HepG2 (cell line): ENCODE results near the gene PPP1R9B. TPM values are rescaled to one million over a fixed set of nuclear protein-coding genes. Genes with fewer than 3 reads are reported as not detected.

Experiments
- EP300 ChIP-seq, 3 experiments: sonication (generic) in 1 of 3; formaldehyde crosslinking in 1 of 3; IDR thresholded peaks; 2 replicates each; pipeline versions ENCODE4 v1.5.1 to v1.6.1; 2011 to 2020; ENCODE audit warnings: low read depth in 2 of 3, low read length in 2 of 3, borderline replicate concordance in 1 of 3, improper control_type of control experiment in 1 of 3, mild to moderate bottlenecking in 1 of 3, missing genetic modification reagents in 1 of 3, moderate library complexity in 1 of 3
- FOSL1 ChIP-seq: sonication (generic); formaldehyde crosslinking; IDR thresholded peaks from 2 replicates; pipeline ENCODE4 v1.9.0; 2021; ENCODE audit warnings: missing genetic modification reagents, borderline replicate concordance
- HDAC2 ChIP-seq: sonication (generic); formaldehyde crosslinking; IDR thresholded peaks from 2 replicates; pipeline ENCODE4 v1.4.0; 2020; ENCODE audit warnings: missing genetic modification reagents
- HNF4A ChIP-seq: sonication (generic); formaldehyde crosslinking; IDR thresholded peaks from 2 replicates; pipeline ENCODE4 v1.4.0; 2020; ENCODE audit warnings: missing genetic modification reagents
- JARID2 ChIP-seq: sonication (generic); formaldehyde crosslinking; IDR thresholded peaks from 2 replicates; pipeline ENCODE4 v1.8.1; 2023; ENCODE audit warnings: missing genetic modification reagents, inconsistent platforms; ENCODE audit not compliant: insufficient replicate concordance
- JUN ChIP-seq: sonication (generic); formaldehyde crosslinking; IDR thresholded peaks from 2 replicates; pipeline ENCODE4 v1.4.0; 2020; ENCODE audit warnings: mild to moderate bottlenecking, missing genetic modification reagents
- PHF5A ChIP-seq: IDR thresholded peaks from one replicate; pipeline ENCODE4 v1.6.1; 2018; ENCODE audit warnings: low read depth, missing genetic modification reagents; ENCODE audit not compliant: unreplicated experiment
- PLRG1 ChIP-seq: fragments of 450-650 bp; conservative IDR thresholded peaks from 2 replicates; pipeline ENCODE4 v1.6.1; 2016
- POLR2G ChIP-seq: fragments of 200-400 bp; formaldehyde crosslinking; IDR thresholded peaks from 2 replicates; pipeline ENCODE4 v1.6.1; 2018; ENCODE audit warnings: mild to moderate bottlenecking, low read depth, low read length, moderate library complexity
- RFX1 ChIP-seq: fragments of 450-650 bp; IDR thresholded peaks from 2 replicates; pipeline ENCODE4 v1.6.1; 2017
- TARDBP ChIP-seq: sonication (generic); formaldehyde crosslinking; IDR thresholded peaks from 2 replicates; pipeline ENCODE4 v1.8.0; 2022; ENCODE audit warnings: mild to moderate bottlenecking, missing genetic modification reagents
- TBX2 ChIP-seq: sonication (generic); formaldehyde crosslinking; IDR thresholded peaks from 2 replicates; pipeline ENCODE4 v1.5.0; 2020; ENCODE audit warnings: missing genetic modification reagents, mild to moderate bottlenecking, borderline replicate concordance
- ZBTB7B ChIP-seq: sonication (generic); formaldehyde crosslinking; IDR thresholded peaks from 2 replicates; pipeline ENCODE4 v1.4.0; 2020; ENCODE audit warnings: missing genetic modification reagents
- ZNF781 ChIP-seq: sonication (generic); formaldehyde crosslinking; IDR thresholded peaks from 2 replicates; pipeline ENCODE4 v1.5.1; 2020; ENCODE audit warnings: borderline replicate concordance, mild to moderate bottlenecking, missing genetic modification reagents; ENCODE audit errors: not compliant biosample characterization
- polyA plus RNA-seq, 8 experiments: library from polyadenylated mRNA; depleted of rRNA in 3 of 8; stranded (reverse) in 7 of 8; unstranded in 1 of 8; fragments of >200 nt; fragmentation: Illumina TruSeq in 4 of 8; extraction: Trizol in 4 of 8; gene quantifications; 2 replicates each; pipeline versions ENCODE4 v1.2.1 to v1.2.3, GENCODE V29; 2011 to 2016; ENCODE audit warnings: low read depth in 4 of 8, missing spikeins in 1 of 8, mixed read lengths in 1 of 8; ENCODE audit not compliant: insufficient read depth in 1 of 8
- total RNA-seq, 5 experiments: library from RNA; depleted of rRNA; stranded (reverse); fragments of >200 nt; fragmentation: Illumina TruSeq; extraction: Trizol; gene quantifications; 2 replicates each; pipeline ENCODE4 v1.2.3, GENCODE V29; 2016; ENCODE audit warnings: low read depth in 1 of 5
- TF ChIP-seq, protein P1 (sequence below): IDR thresholded peaks from 2 replicates; pipeline ENCODE4 v1.6.1; 2018; ENCODE audit warnings: missing genetic modification reagents, mild to moderate bottlenecking, missing compliant biosample characterization
- TF ChIP-seq, protein P2 (sequence below): IDR thresholded peaks from 2 replicates; pipeline ENCODE4 v1.6.1; 2012; ENCODE audit warnings: inconsistent platforms
- TF ChIP-seq, protein P3 (sequence below): sonication (generic); formaldehyde crosslinking; IDR thresholded peaks from 2 replicates; pipeline ENCODE4 v1.5.0; 2020; ENCODE audit warnings: mild to moderate bottlenecking, missing genetic modification reagents, borderline replicate concordance
- TF ChIP-seq, protein P4 (sequence below): sonication (generic); formaldehyde crosslinking; IDR thresholded peaks from 2 replicates; pipeline ENCODE4 v1.4.0; 2020; ENCODE audit warnings: missing genetic modification reagents
- TF ChIP-seq, protein P5 (sequence below): sonication (generic); formaldehyde crosslinking; IDR thresholded peaks from 2 replicates; pipeline ENCODE4 v1.4.0; 2020; ENCODE audit warnings: mild to moderate bottlenecking, low read depth, missing genetic modification reagents

Gene PPP1R9B
- total and polyA plus RNA-seq, 2 of the 13 experiments (the other 11 are each of a cell fraction or from before 2014, with no cell fraction given) = 9.4 to 15.8 TPM

DNA sequence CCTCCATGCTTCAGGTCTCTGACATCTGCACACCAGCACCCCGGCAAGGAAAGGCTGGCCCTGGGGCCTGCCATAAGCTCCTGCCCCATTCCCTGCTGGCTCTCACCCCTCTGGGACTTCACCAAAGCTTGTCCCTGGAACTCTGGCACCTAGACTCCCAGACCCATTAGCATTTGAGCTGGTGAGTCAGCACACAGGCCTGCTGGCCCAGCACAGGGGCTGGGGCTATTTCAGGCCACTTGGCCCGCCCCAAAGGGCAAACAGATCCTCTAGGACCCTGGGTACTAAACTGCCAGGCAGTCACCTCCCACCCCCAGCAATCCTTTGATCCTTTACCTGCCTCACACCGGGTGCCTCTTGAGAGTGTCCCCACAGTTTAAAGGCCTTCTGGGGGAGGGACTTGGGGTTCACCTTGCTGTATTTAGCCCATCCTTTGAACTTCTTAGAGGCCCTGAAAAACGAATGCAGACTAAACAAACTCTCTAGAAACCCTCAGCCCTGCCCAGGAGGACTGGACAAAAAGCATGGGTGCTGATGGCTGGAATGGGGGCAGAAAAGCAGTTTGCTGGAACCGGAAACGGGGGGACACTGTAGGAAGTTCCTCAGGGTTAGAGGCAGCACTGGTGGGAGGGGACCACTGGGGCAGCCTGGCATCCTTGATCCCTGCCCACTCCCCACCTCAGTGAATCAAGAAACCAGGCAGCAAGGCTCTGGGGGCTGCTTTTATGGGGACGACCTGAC, 17.3 kb downstream of the PPP1R9B start (continued):
- TF ChIP-seq, protein P1, sequence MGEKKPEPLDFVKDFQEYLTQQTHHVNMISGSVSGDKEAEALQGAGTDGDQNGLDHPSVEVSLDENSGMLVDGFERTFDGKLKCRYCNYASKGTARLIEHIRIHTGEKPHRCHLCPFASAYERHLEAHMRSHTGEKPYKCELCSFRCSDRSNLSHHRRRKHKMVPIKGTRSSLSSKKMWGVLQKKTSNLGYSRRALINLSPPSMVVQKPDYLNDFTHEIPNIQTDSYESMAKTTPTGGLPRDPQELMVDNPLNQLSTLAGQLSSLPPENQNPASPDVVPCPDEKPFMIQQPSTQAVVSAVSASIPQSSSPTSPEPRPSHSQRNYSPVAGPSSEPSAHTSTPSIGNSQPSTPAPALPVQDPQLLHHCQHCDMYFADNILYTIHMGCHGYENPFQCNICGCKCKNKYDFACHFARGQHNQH (CRISPR knock-in tag) = peak; percentile 32; the same call in 1 of the 2 replicates
- TF ChIP-seq, protein P2, sequence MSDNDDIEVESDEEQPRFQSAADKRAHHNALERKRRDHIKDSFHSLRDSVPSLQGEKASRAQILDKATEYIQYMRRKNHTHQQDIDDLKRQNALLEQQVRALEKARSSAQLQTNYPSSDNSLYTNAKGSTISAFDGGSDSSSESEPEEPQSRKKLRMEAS = peak; percentile 38; the same call in 1 of the 2 replicates
- peak; percentile 57; the same call in 1 of the 2 replicates for TF ChIP-seq TBX2 (CRISPR knock-in tag)
- TF ChIP-seq JARID2 = no peak
- peak; percentile 69 for TF ChIP-seq HNF4A
- TF ChIP-seq ZNF781 (CRISPR knock-in tag) = no peak
- TF ChIP-seq HDAC2 (CRISPR knock-in tag) = peak; percentile 77
- TF ChIP-seq, protein P3, sequence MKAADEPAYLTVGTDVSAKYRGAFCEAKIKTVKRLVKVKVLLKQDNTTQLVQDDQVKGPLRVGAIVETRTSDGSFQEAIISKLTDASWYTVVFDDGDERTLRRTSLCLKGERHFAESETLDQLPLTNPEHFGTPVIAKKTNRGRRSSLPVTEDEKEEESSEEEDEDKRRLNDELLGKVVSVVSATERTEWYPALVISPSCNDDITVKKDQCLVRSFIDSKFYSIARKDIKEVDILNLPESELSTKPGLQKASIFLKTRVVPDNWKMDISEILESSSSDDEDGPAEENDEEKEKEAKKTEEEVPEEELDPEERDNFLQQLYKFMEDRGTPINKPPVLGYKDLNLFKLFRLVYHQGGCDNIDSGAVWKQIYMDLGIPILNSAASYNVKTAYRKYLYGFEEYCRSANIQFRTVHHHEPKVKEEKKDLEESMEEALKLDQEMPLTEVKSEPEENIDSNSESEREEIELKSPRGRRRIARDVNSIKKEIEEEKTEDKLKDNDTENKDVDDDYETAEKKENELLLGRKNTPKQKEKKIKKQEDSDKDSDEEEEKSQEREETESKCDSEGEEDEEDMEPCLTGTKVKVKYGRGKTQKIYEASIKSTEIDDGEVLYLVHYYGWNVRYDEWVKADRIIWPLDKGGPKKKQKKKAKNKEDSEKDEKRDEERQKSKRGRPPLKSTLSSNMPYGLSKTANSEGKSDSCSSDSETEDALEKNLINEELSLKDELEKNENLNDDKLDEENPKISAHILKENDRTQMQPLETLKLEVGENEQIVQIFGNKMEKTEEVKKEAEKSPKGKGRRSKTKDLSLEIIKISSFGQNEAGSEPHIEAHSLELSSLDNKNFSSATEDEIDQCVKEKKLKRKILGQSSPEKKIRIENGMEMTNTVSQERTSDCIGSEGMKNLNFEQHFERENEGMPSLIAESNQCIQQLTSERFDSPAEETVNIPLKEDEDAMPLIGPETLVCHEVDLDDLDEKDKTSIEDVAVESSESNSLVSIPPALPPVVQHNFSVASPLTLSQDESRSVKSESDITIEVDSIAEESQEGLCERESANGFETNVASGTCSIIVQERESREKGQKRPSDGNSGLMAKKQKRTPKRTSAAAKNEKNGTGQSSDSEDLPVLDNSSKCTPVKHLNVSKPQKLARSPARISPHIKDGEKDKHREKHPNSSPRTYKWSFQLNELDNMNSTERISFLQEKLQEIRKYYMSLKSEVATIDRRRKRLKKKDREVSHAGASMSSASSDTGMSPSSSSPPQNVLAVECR (CRISPR knock-in tag) = 0 out of 2 replicates have a peak, but pooled peaks have one; percentile 34
- TF ChIP-seq ZBTB7B (CRISPR knock-in tag) = peak; percentile 63; the same call in 1 of the 2 replicates
- peak; percentile 67; a peak in 2 of 4 replicates for TF ChIP-seq EP300 (IDR thresholded peaks at IDR 0.05; ENCODE audit: low read depth in 2 of 2, low read length in 2 of 2)
- 0 out of 2 replicates have a peak, but pooled peaks have one; percentile 15 for TF ChIP-seq EP300 (CRISPR knock-in tag; IDR thresholded peaks at IDR 0.05; ENCODE audit: borderline replicate concordance)
- TF ChIP-seq, protein P4, sequence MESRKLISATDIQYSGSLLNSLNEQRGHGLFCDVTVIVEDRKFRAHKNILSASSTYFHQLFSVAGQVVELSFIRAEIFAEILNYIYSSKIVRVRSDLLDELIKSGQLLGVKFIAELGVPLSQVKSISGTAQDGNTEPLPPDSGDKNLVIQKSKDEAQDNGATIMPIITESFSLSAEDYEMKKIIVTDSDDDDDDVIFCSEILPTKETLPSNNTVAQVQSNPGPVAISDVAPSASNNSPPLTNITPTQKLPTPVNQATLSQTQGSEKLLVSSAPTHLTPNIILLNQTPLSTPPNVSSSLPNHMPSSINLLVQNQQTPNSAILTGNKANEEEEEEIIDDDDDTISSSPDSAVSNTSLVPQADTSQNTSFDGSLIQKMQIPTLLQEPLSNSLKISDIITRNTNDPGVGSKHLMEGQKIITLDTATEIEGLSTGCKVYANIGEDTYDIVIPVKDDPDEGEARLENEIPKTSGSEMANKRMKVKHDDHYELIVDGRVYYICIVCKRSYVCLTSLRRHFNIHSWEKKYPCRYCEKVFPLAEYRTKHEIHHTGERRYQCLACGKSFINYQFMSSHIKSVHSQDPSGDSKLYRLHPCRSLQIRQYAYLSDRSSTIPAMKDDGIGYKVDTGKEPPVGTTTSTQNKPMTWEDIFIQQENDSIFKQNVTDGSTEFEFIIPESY (CRISPR knock-in tag) = no peak
- TF ChIP-seq TARDBP = peak; percentile 56
- peak; percentile 38; the same call in 1 of the 2 replicates for TF ChIP-seq JUN
- no peak for TF ChIP-seq PLRG1
- TF ChIP-seq POLR2G = peak; percentile 44; the same call in 1 of the 2 replicates
- TF ChIP-seq, protein P5, sequence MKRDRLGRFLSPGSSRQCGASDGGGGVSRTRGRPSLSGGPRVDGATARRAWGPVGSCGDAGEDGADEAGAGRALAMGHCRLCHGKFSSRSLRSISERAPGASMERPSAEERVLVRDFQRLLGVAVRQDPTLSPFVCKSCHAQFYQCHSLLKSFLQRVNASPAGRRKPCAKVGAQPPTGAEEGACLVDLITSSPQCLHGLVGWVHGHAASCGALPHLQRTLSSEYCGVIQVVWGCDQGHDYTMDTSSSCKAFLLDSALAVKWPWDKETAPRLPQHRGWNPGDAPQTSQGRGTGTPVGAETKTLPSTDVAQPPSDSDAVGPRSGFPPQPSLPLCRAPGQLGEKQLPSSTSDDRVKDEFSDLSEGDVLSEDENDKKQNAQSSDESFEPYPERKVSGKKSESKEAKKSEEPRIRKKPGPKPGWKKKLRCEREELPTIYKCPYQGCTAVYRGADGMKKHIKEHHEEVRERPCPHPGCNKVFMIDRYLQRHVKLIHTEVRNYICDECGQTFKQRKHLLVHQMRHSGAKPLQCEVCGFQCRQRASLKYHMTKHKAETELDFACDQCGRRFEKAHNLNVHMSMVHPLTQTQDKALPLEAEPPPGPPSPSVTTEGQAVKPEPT (CRISPR knock-in tag) = no peak
- TF ChIP-seq PHF5A (CRISPR knock-in tag) = peak; percentile 30
- no peak for TF ChIP-seq RFX1
- peak; percentile 75 for TF ChIP-seq FOSL1 (CRISPR knock-in tag)
